ENCODE measurements around the gene MDP1.
"Not testable (repeated sequence)": the region's sequence is repeated elsewhere in the genome, so short reads cannot be mapped to it uniquely, and the experiment has no call there.

MDP1 gene

GRCh38 chr14:24202538-24202937 is 13.3 kb downstream of the MDP1 start:
- in situ Hi-C loops (cut with HindIII; ENCODE audit: low sequenced_read_pairs), result not testable (repeated sequence)

GRCh38 chr14:24198814-24199524 is 16.9 kb downstream of the MDP1 start:
- in situ Hi-C loops (cut with HindIII; ENCODE audit: low sequenced_read_pairs), result no loop called here

GRCh38 chr14:24197056-24197450 is 18.8 kb downstream of the MDP1 start:
- in situ Hi-C loops (cut with HindIII; ENCODE audit: low sequenced_read_pairs), result no loop called here

- in situ Hi-C loops (cut with HindIII; ENCODE audit: low sequenced_read_pairs), result no loop called here
These were observed 19.5 kb downstream of the MDP1 start for GRCh38 chr14:24196071-24197055.

GRCh38 chr14:24195186-24196070 is 20.4 kb downstream of the MDP1 start, which contains the start of gene TM9SF1:
TSS of gene TM9SF1 (minus strand) at chr14:24195441. CDS start at chr14:24195019, 422 bp downstream.
- in situ Hi-C loops (cut with HindIII; ENCODE audit: low sequenced_read_pairs), result no loop called here

GRCh38 chr14:24194873-24195185 is 21.0 kb downstream of the MDP1 start:
- in situ Hi-C loops (cut with HindIII; ENCODE audit: low sequenced_read_pairs), result no loop called here

GRCh38 chr14:24194186-24194872 is 21.5 kb downstream of the MDP1 start:
- in situ Hi-C loops (cut with HindIII; ENCODE audit: low sequenced_read_pairs), result no loop called here

- in situ Hi-C loops (cut with HindIII; ENCODE audit: low sequenced_read_pairs), result no loop called here
These were observed 22.9 kb downstream of the MDP1 start for GRCh38 chr14:24192933-24193332.

GRCh38 chr14:24190416-24190815 is 25.4 kb downstream of the MDP1 start:
- in situ Hi-C loops (cut with HindIII; ENCODE audit: low sequenced_read_pairs), result no loop called here

- in situ Hi-C loops (cut with HindIII; ENCODE audit: low sequenced_read_pairs), result no loop called here
These were observed 26.4 kb downstream of the MDP1 start for GRCh38 chr14:24189460-24189859.

GRCh38 chr14:24189059-24189375 is 26.8 kb downstream of the MDP1 start:
- in situ Hi-C loops (cut with HindIII; ENCODE audit: low sequenced_read_pairs), result no loop called here

- in situ Hi-C loops (cut with HindIII; ENCODE audit: low sequenced_read_pairs), result no loop called here
These were observed 27.4 kb downstream of the MDP1 start, which contains the start of gene IPO4 for GRCh38 chr14:24188251-24189058. TSS of gene IPO4 (minus strand) at chr14:24188816. CDS start at chr14:24188787, 29 bp downstream.

GRCh38 chr14:24187539-24187915 is 28.3 kb downstream of the MDP1 start:
- in situ Hi-C loops (cut with HindIII; ENCODE audit: low sequenced_read_pairs), result no loop called here

GRCh38 chr14:24186831-24187538 is 28.9 kb downstream of the MDP1 start:
- in situ Hi-C loops (cut with HindIII; ENCODE audit: low sequenced_read_pairs), result no loop called here

- in situ Hi-C loops (cut with HindIII; ENCODE audit: low sequenced_read_pairs), result no loop called here
These were observed 30.1 kb downstream of the MDP1 start for GRCh38 chr14:24185741-24186140.

- in situ Hi-C loops (cut with HindIII; ENCODE audit: low sequenced_read_pairs), result no loop called here
These were observed 30.8 kb downstream of the MDP1 start for GRCh38 chr14:24185026-24185425.

- in situ Hi-C loops (cut with HindIII; ENCODE audit: low sequenced_read_pairs), result no loop called here
These were observed 31.5 kb downstream of the MDP1 start for GRCh38 chr14:24184104-24184970.

GRCh38 chr14:24183014-24183481 is 32.8 kb downstream of the MDP1 start:
- in situ Hi-C loops (cut with HindIII; ENCODE audit: low sequenced_read_pairs), result no loop called here

Measured in DLD1 (cell line).